OCI-LY1 (cell line): ENCODE data around the gene UBL3.

Source experiments
- H2AFZ ChIP-seq: fragments of 200-600 bp; sonication (generic), shearing (Covaris generic); 2 replicates; pipeline ENCODE4 v1.6.0; 2014; ENCODE audit warnings: antibody characterized with exemption, mild to moderate bottlenecking, low read length
- H3F3A ChIP-seq: fragments of 200-600 bp; sonication (generic), shearing (Covaris generic); 2 replicates; pipeline ENCODE4 v1.6.0; 2014; ENCODE audit warnings: mild to moderate bottlenecking, antibody characterized with exemption, low read length, moderate library complexity; ENCODE audit not compliant: insufficient read depth
- H3K27ac ChIP-seq: fragments of 200-600 bp; sonication (generic); 2 replicates; pipeline ENCODE4 v1.5.1; 2014; ENCODE audit warnings: low read length, mixed run types, mild to moderate bottlenecking, low read depth; ENCODE audit not compliant: poor library complexity, severe bottlenecking
- H3K27me3 ChIP-seq: fragments of 200-600 bp; sonication (generic); 2 replicates; pipeline ENCODE4 v1.6.0; 2014; ENCODE audit warnings: antibody characterized with exemption, mild to moderate bottlenecking, low read length, moderate library complexity; ENCODE audit not compliant: insufficient read depth
- H3K36me3 ChIP-seq: fragments of 200-600 bp; sonication (generic); 2 replicates; pipeline ENCODE4 v1.6.1; 2014; ENCODE audit warnings: mild to moderate bottlenecking, antibody characterized with exemption, low read length, moderate library complexity, mixed read lengths; ENCODE audit not compliant: insufficient read depth
- H3K4me1 ChIP-seq: fragments of 200-600 bp; sonication (generic); 2 replicates; pipeline ENCODE4 v1.5.1; 2014; ENCODE audit warnings: mild to moderate bottlenecking, low read length, moderate library complexity; ENCODE audit not compliant: insufficient read depth, severe bottlenecking
- H3K4me2 ChIP-seq: fragments of 200-600 bp; sonication (generic), shearing (Covaris generic); 2 replicates; pipeline ENCODE4 v1.6.1; 2014; ENCODE audit warnings: low read length
- H3K4me3 ChIP-seq: fragments of 200-600 bp; sonication (generic); 2 replicates; pipeline ENCODE4 v1.5.1; 2014; ENCODE audit warnings: low read length, low read depth, mild to moderate bottlenecking, mixed read lengths; ENCODE audit not compliant: poor library complexity, severe bottlenecking
- H3K79me2 ChIP-seq: fragments of 200-600 bp; shearing (Covaris generic); 2 replicates; pipeline ENCODE4 v1.6.1; 2016; ENCODE audit warnings: mixed run types, low read length, mixed read lengths; ENCODE audit not compliant: insufficient read depth
- H3K9ac ChIP-seq: fragments of 200-600 bp; sonication (generic), shearing (Covaris generic); 2 replicates; pipeline ENCODE4 v1.6.1; 2014; ENCODE audit warnings: mild to moderate bottlenecking, low read length, mixed read lengths
- H3K9me2 ChIP-seq: fragments of 200-600 bp; sonication (generic), shearing (Covaris generic); 2 replicates; pipeline ENCODE4 v1.6.1; 2014; ENCODE audit warnings: low read depth, mild to moderate bottlenecking, low read length, mixed read lengths
- H3K9me3 ChIP-seq: fragments of 200-600 bp; shearing (Covaris generic); 2 replicates; pipeline ENCODE4 v1.6.1; 2014; ENCODE audit warnings: low read length, mixed read lengths
- H4K20me1 ChIP-seq: fragments of 200-600 bp; sonication (generic), shearing (Covaris generic); 2 replicates; pipeline ENCODE4 v1.6.0; 2016; ENCODE audit warnings: mild to moderate bottlenecking, low read length; ENCODE audit not compliant: insufficient read depth
- EZH2 ChIP-seq: fragments of 200-600 bp; sonication (generic), shearing (Covaris generic); IDR thresholded peaks from 2 replicates; pipeline ENCODE4 v1.8.0; 2017; ENCODE audit warnings: borderline replicate concordance, mixed run types, mild to moderate bottlenecking, antibody characterized with exemption, low read length, moderate library complexity, mixed read lengths
- TF ChIP-seq, protein P1 (sequence below): fragments of 200-600 bp; sonication (generic), shearing (Covaris generic); IDR thresholded peaks from 2 replicates; pipeline ENCODE4 v1.5.1; 2017; ENCODE audit warnings: mild to moderate bottlenecking, antibody characterized with exemption, low read length, moderate library complexity, mixed read lengths

UBL3 gene

DNA sequence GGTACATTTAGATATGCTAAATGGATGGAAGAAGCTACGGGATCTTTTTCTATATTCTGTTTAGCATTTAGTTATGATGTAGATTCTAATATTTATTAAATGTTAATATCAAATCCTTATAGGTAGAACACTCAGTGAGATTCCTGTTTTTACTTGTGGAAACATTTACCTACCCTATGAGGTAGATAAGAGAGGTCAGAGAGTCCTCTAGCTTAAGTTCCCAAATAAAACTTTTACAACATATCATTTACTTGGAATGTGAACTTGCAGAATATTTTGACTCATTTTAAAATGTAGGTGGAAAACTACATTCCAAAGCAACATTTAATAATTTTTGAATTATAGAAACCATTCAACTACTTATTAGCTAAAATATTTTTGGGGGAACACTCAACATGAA lies 63.7 kb downstream of the UBL3 start:
- Histone ChIP-seq H3K4me1 (no peaks in the 10 kb centered on the region), H3K4me2 (no peak overlapping the region), H2AFZ (no peak overlapping the region), H3K27ac (no peak overlapping the region), H3F3A (no peaks in the 10 kb centered on the region), H4K20me1 (no peaks in the 10 kb centered on the region), H3K9me3 (no peaks in the 10 kb centered on the region), H3K9ac (no peak overlapping the region), H3K36me3 (no peaks in the 10 kb centered on the region), H3K9me2 (no peaks in the 10 kb centered on the region), H3K79me2 (no peaks in the 10 kb centered on the region), H3K27me3 (no peaks in the 10 kb centered on the region), H3K4me3 (no peak overlapping the region)
- TF ChIP-seq, protein P1, sequence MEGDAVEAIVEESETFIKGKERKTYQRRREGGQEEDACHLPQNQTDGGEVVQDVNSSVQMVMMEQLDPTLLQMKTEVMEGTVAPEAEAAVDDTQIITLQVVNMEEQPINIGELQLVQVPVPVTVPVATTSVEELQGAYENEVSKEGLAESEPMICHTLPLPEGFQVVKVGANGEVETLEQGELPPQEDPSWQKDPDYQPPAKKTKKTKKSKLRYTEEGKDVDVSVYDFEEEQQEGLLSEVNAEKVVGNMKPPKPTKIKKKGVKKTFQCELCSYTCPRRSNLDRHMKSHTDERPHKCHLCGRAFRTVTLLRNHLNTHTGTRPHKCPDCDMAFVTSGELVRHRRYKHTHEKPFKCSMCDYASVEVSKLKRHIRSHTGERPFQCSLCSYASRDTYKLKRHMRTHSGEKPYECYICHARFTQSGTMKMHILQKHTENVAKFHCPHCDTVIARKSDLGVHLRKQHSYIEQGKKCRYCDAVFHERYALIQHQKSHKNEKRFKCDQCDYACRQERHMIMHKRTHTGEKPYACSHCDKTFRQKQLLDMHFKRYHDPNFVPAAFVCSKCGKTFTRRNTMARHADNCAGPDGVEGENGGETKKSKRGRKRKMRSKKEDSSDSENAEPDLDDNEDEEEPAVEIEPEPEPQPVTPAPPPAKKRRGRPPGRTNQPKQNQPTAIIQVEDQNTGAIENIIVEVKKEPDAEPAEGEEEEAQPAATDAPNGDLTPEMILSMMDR: no peak
- no peak for TF ChIP-seq EZH2

DNA sequence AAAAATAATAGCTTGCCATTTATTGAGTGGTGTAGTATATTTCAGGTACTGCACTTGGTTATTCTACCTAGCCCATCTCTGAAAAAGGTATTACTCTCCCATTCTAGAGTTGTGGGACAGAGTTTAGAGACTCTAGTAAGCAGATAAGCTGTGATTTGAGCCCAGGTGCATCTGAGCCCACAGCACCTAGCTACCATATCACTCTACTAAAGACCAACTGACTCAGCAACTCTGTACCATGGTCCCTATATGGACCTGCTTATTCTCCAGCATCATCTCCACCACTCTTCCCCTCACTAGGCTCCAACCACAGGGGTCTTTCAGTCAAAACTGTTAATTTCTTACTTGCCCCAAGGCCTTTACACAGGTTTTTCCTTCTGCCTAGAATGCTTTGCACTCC lies 64.4 kb downstream of the UBL3 start:
- Histone ChIP-seq H3K9me3 (no peaks in the 10 kb centered on the region), H2AFZ (no peak overlapping the region), H3K79me2 (no peaks in the 10 kb centered on the region), H3F3A (no peaks in the 10 kb centered on the region), H4K20me1 (no peaks in the 10 kb centered on the region), H3K9ac (no peak overlapping the region), H3K4me3 (no peak overlapping the region), H3K4me2 (no peak overlapping the region), H3K9me2 (no peaks in the 10 kb centered on the region), H3K4me1 (no peaks in the 10 kb centered on the region), H3K36me3 (no peaks in the 10 kb centered on the region), H3K27me3 (no peaks in the 10 kb centered on the region), H3K27ac (no peak overlapping the region)
- no peak for TF ChIP-seq EZH2
- TF ChIP-seq, protein P1: no peak

DNA sequence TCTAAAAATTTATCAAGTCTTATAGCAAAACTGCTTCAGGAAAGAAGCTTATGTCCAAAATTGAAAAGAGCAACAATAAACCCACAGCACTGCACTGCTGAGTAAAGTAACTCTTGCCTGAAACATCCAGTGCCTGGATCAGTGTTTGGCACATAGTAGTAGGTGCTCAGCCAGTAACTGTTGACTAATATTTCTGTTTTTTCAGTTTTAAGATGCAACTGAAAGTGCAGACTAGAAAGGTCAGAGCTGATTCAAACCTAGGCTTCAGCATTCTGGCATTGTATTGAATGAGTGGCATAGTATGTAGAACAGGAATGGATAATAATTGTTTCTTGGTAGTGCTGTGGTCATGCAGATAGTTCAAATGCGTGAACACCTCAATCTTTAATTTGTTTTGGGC lies 67.6 kb downstream of the UBL3 start:
- Histone ChIP-seq H3K4me3 (no peak overlapping the region), H3K36me3 (no peaks in the 10 kb centered on the region), H3K4me1 (no peaks in the 10 kb centered on the region), H3K27me3 (no peaks in the 10 kb centered on the region), H4K20me1 (no peaks in the 10 kb centered on the region), H3K79me2 (no peaks in the 10 kb centered on the region), H3K27ac (no peak overlapping the region), H3K9me3 (no peaks in the 10 kb centered on the region), H3K4me2 (no peak overlapping the region), H3K9me2 (no peaks in the 10 kb centered on the region), H3F3A (no peaks in the 10 kb centered on the region), H2AFZ (no peak overlapping the region), H3K9ac (no peak overlapping the region)
- no peak for TF ChIP-seq EZH2
- TF ChIP-seq, protein P1: no peak
